Neuronal stem cell (in vitro differentiated cells): ENCODE measurements around the gene TDRD12.
A peak's percentile ranks its signal among the peaks of the same experiment; 100 is the strongest.

Experiments
- DNase-seq: peaks from one replicate; pipeline ENCODE4 v3.0.0-alpha.2; 2013; ENCODE audit warnings: low spot score
- H2AFZ ChIP-seq: one replicate; pipeline ENCODE4 v1.6.1; 2013; ENCODE audit warnings: mild to moderate bottlenecking, low read length, inconsistent platforms
- H2AK5ac ChIP-seq: 2 replicates; pipeline ENCODE4 v1.6.1; 2013; ENCODE audit warnings: low read depth, mild to moderate bottlenecking, inconsistent platforms, low read length, moderate library complexity, mixed read lengths
- H2BK120ac ChIP-seq: 2 replicates; pipeline ENCODE4 v1.6.1; 2013; ENCODE audit warnings: low read depth, mild to moderate bottlenecking, inconsistent platforms, low read length, moderate library complexity, mixed read lengths
- H2BK12ac ChIP-seq: one replicate; pipeline ENCODE4 v1.6.1; 2013; ENCODE audit warnings: low read length, inconsistent platforms
- H2BK15ac ChIP-seq: 2 replicates; pipeline ENCODE4 v1.6.1; 2013; ENCODE audit warnings: mild to moderate bottlenecking, low read length, inconsistent platforms, mixed read lengths
- H2BK5ac ChIP-seq: one replicate; pipeline ENCODE4 v1.6.1; 2013; ENCODE audit warnings: inconsistent platforms, mild to moderate bottlenecking, low read length, moderate library complexity
- H3K14ac ChIP-seq: one replicate; pipeline ENCODE4 v1.6.1; 2013; ENCODE audit warnings: low read length, inconsistent platforms
- H3K18ac ChIP-seq: 2 replicates; pipeline ENCODE4 v1.6.1; 2013; ENCODE audit warnings: low read length, inconsistent platforms
- H3K23ac ChIP-seq: 2 replicates; pipeline ENCODE4 v1.6.1; 2013; ENCODE audit warnings: low read depth, mild to moderate bottlenecking, mixed read lengths, low read length, inconsistent platforms; ENCODE audit not compliant: poor library complexity
- H3K27ac ChIP-seq: replicated peaks from 3 replicates; pipeline ENCODE4 v1.5.1; 2013; ENCODE audit warnings: low read length, inconsistent platforms
- H3K27me3 ChIP-seq, 3 experiments: 2 replicates each; pipeline ENCODE4 v1.6.1; 2013; ENCODE audit warnings: low read length in 3 of 3, mild to moderate bottlenecking in 2 of 3, inconsistent platforms in 1 of 3, low read depth in 1 of 3, mixed read lengths in 1 of 3, moderate library complexity in 1 of 3; ENCODE audit not compliant: control insufficient read depth in 3 of 3, insufficient read depth in 3 of 3
- H3K36me3 ChIP-seq, 2 donors: replicated peaks in 1 of 2; 2 replicates each; pipeline ENCODE4 v1.6.1; 2013; ENCODE audit warnings: low read length in 2 of 2; ENCODE audit not compliant: control insufficient read depth in 2 of 2, insufficient read depth in 2 of 2
- H3K4ac ChIP-seq: 2 replicates; pipeline ENCODE4 v1.6.1; 2013; ENCODE audit warnings: inconsistent platforms, mild to moderate bottlenecking, low read length, moderate library complexity
- H3K4me1 ChIP-seq, 2 donors: 1 replicate in 1 of 2; 2 replicates in 1 of 2; pipeline ENCODE4 v1.6.1; 2013; ENCODE audit warnings: low read length in 2 of 2, low read depth in 1 of 2; ENCODE audit not compliant: control insufficient read depth in 2 of 2, insufficient read depth in 1 of 2
- H3K4me2 ChIP-seq: one replicate; pipeline ENCODE4 v1.6.1; 2013; ENCODE audit warnings: mild to moderate bottlenecking, low read length, inconsistent platforms; ENCODE audit not compliant: insufficient read depth, poor library complexity, severe bottlenecking
- H3K4me3 ChIP-seq, 2 donors: 2 replicates each; pipeline ENCODE4 v1.5.1; 2013; ENCODE audit warnings: low read length in 2 of 2, mild to moderate bottlenecking in 2 of 2, inconsistent platforms in 1 of 2, moderate library complexity in 1 of 2
- H3K79me1 ChIP-seq: one replicate; pipeline ENCODE4 v1.6.1; 2013; ENCODE audit warnings: low read depth, mild to moderate bottlenecking, inconsistent platforms, low read length, moderate library complexity
- H3K9ac ChIP-seq: one replicate; pipeline ENCODE4 v1.6.1; 2013; ENCODE audit warnings: mild to moderate bottlenecking, low read depth, low read length, inconsistent platforms; ENCODE audit not compliant: poor library complexity
- H3K9me3 ChIP-seq, 2 donors: replicated peaks in 1 of 2; 2 replicates each; pipeline versions ENCODE3 to v1.6.1; 2013; ENCODE audit warnings: low read length in 2 of 2, mild to moderate bottlenecking in 2 of 2, inconsistent platforms in 1 of 2, low read depth in 1 of 2, mixed read lengths in 1 of 2, moderate library complexity in 1 of 2; ENCODE audit not compliant: control insufficient read depth in 2 of 2, insufficient read depth in 1 of 2
- H4K8ac ChIP-seq: one replicate; pipeline ENCODE4 v1.6.1; 2013; ENCODE audit warnings: low read depth, mild to moderate bottlenecking, inconsistent platforms, low read length, moderate library complexity
- H4K91ac ChIP-seq: one replicate; pipeline ENCODE4 v1.6.1; 2013; ENCODE audit warnings: low read length, low read depth, mild to moderate bottlenecking, inconsistent platforms; ENCODE audit not compliant: poor library complexity
- WGBS, 2 donors: extraction: QIAGEN DNeasy Blood & Tissue Kit; methylation state at CpG; one replicate each; pipeline ENCODE4 v1.1.7; 2013; ENCODE audit warnings: missing lambda C conversion rate in 2 of 2, mixed read lengths in 1 of 2; ENCODE audit not compliant: insufficient read length in 2 of 2, insufficient replicate concordance in 1 of 2; ENCODE audit errors: extremely low coverage in 2 of 2; 5-methylcytosine and 5-hydroxymethylcytosine counted together

The TDRD12 gene

DNA sequence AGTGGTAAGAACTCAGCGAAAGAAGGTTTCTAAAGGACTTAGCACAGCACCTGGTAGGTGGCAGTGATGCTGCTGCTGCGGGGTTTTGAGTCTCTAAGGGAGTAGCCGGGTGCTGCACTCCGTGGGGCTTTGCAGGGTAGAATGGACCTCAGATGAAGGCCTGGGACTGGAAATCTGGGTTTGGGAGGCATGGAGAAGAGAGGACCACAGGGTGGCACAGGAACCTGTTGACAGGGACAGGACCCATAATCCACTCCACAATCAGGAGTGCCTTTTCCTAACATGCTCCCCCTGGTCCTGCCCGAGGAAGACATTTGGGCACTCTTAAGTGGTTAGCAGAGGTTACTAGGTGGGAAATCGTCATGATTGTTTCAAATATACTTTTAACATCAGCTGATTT lies 29.8 kb downstream of the TDRD12 start:
- Histone ChIP-seq H3K27me3 (no peaks in the 10 kb centered on the region), H2AFZ (no peak overlapping the region), H3K27ac (no peak overlapping the region), H3K14ac (no peak overlapping the region), H3K23ac (no peak overlapping the region), H2AK5ac (no peak overlapping the region), H3K36me3 (no peaks in the 10 kb centered on the region), H3K4me2 (no peak overlapping the region), H3K9ac (no peak overlapping the region), H4K91ac (no peak overlapping the region), H2BK5ac (no peak overlapping the region), H3K4ac (no peak overlapping the region), H3K4me3 (no peak overlapping the region), H4K8ac (peak overlapping the region; percentile 5), H3K9me3 (no peaks in the 10 kb centered on the region), H3K18ac (no peak overlapping the region), H2BK15ac (no peak overlapping the region), H3K79me1 (no peaks in the 10 kb centered on the region), H3K4me1 (peaks cover 13 to 17% of the 10 kb centered on the region in 2 donors), H2BK120ac (no peak overlapping the region), H2BK12ac (no peak overlapping the region)
- no peak for DNase-seq
- no CpG with 5 or more reads among the region's 6 CpGs for WGBS, 2 donors

DNA sequence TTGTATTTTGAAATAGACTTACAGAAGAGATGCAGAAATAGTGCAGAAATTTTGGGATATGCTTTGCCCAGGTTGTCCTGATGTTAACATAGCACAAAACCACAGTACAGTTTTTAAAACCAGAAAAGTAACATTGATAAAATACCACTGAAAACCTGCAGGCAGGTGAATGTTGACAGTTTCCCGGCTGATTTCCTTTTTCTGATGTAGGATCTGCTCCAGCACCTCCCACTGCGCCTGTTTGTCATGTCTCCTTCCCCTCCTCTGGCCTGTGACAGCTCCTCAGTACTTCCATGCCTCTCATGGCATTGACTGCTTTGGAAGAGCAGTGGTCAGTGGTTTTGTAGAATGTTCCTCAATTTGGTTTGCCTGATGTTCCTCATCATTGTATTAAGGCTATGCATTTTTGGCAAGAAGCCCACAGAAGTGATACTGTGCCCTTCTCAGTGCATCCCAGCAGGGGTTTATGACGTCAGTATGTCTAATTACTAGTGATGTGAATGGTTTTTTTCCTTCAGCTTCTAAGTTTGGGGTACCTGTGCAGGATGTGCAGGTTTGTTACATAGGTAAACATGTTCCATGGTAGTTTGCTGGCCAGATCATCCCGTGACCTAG lies 31.0 kb downstream of the TDRD12 start:
- no peak overlapping the region for H3K23ac ChIP-seq
- no peaks in the 10 kb centered on the region for H3K27me3 ChIP-seq
- no peak overlapping the region for H3K9ac ChIP-seq
- no peaks in the 10 kb centered on the region for H3K36me3 ChIP-seq
- no CpG with 5 or more reads among the region's 4 CpGs for WGBS, 2 donors
- no peak overlapping the region for H3K4me3 ChIP-seq
- H2AK5ac ChIP-seq = no peak overlapping the region
- H2BK15ac ChIP-seq = no peak overlapping the region
- H3K27ac ChIP-seq = no peak overlapping the region
- no peak overlapping the region for H2BK12ac ChIP-seq
- H3K4me2 ChIP-seq = no peak overlapping the region
- H3K79me1 ChIP-seq = no peaks in the 10 kb centered on the region
- no peak overlapping the region for H2AFZ ChIP-seq
- no peak for DNase-seq
- no peak overlapping the region for H4K91ac ChIP-seq
- no peaks in the 10 kb centered on the region for H3K9me3 ChIP-seq
- H2BK120ac ChIP-seq = no peak overlapping the region
- peaks cover 11 to 12% of the 10 kb centered on the region in 2 donors for H3K4me1 ChIP-seq
- no peak overlapping the region for H3K14ac ChIP-seq
- H4K8ac ChIP-seq = no peak overlapping the region
- no peak overlapping the region for H3K18ac ChIP-seq
- H3K4ac ChIP-seq = no peak overlapping the region
- no peak overlapping the region for H2BK5ac ChIP-seq

DNA sequence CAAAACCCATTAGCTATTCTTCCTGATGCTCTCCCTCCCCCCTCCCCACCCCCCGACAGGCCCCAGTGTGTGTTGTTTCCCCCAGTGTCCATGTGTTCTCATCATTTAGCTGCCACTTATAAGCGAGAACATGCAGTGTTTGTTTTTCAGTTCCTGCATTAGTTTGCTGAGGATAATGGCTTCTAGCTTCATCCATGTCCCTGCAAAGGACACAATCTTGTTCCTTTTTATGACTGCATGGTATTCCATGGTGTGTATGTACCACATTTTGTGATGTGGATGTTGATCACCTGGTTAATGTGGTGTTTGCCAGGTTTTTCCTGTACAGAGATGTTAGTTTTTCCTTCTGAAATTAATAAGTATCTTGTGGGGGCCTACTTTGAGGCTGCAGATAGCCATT lies 31.5 kb downstream of the TDRD12 start:
- no peak overlapping the region for H3K4me2 ChIP-seq
- H2AK5ac ChIP-seq = no peak overlapping the region
- H3K36me3 ChIP-seq = no peaks in the 10 kb centered on the region
- H2BK12ac ChIP-seq = no peak overlapping the region
- H2BK5ac ChIP-seq = no peak overlapping the region
- H3K14ac ChIP-seq = no peak overlapping the region
- H4K8ac ChIP-seq = no peak overlapping the region
- no peak overlapping the region for H3K23ac ChIP-seq
- no peak overlapping the region for H4K91ac ChIP-seq
- no peak for DNase-seq
- H3K27ac ChIP-seq = no peak overlapping the region
- no peak overlapping the region for H3K4ac ChIP-seq
- no peak overlapping the region for H3K18ac ChIP-seq
- no peak overlapping the region for H2BK15ac ChIP-seq
- H3K9ac ChIP-seq = no peak overlapping the region
- H3K79me1 ChIP-seq = no peaks in the 10 kb centered on the region
- H2AFZ ChIP-seq = no peak overlapping the region
- H3K27me3 ChIP-seq = no peaks in the 10 kb centered on the region
- peaks cover 11 to 12% of the 10 kb centered on the region in 2 donors for H3K4me1 ChIP-seq
- no CpG with 5 or more reads among the region's 2 CpGs for WGBS, 2 donors
- no peaks in the 10 kb centered on the region for H3K9me3 ChIP-seq
- no peak overlapping the region for H3K4me3 ChIP-seq
- no peak overlapping the region for H2BK120ac ChIP-seq

DNA sequence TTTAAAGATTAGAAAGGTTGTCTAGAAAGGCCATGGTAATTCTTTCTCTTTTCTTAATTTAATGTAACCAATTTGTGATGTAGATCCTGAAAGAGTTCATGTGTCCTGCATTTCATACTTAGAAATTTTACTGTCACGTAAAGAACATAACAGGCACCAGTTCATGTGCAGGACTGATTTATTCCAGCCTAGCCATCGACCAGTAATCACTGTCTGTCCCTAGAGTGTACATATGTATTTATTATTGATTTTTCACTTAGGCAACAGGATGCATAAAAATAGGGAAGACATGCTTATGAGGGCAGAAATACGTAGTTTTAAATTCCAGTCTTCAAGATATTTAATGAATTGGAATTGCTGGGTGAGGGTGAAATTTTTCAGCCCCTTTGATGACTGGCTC lies 37.6 kb downstream of the TDRD12 start:
- H2BK15ac ChIP-seq = no peak overlapping the region
- H3K18ac ChIP-seq = no peak overlapping the region
- no peak for DNase-seq
- no peaks in the 10 kb centered on the region for H3K4me1 ChIP-seq
- WGBS, 2 donors = no CpG with 5 or more reads among the region's 3 CpGs
- H3K4ac ChIP-seq = no peak overlapping the region
- peaks cover 0 to 3% of the 10 kb centered on the region in 2 donors for H3K9me3 ChIP-seq
- no peak overlapping the region for H3K4me2 ChIP-seq
- no peak overlapping the region for H2AK5ac ChIP-seq
- H3K4me3 ChIP-seq = no peak overlapping the region
- no peak overlapping the region for H3K27ac ChIP-seq
- H3K23ac ChIP-seq = no peak overlapping the region
- H4K91ac ChIP-seq = no peak overlapping the region
- H4K8ac ChIP-seq = no peak overlapping the region
- H2BK120ac ChIP-seq = no peak overlapping the region
- H3K79me1 ChIP-seq = no peaks in the 10 kb centered on the region
- no peaks in the 10 kb centered on the region for H3K36me3 ChIP-seq
- no peak overlapping the region for H3K9ac ChIP-seq
- H2BK12ac ChIP-seq = no peak overlapping the region
- H3K14ac ChIP-seq = no peak overlapping the region
- H2BK5ac ChIP-seq = no peak overlapping the region
- no peaks in the 10 kb centered on the region for H3K27me3 ChIP-seq
- H2AFZ ChIP-seq = no peak overlapping the region
